DND-41 (cell line): ENCODE measurements around the gene RYR2.

Experiments used
- ATAC-seq: fragments of 200-7000 bp; cut with Tn5 transposase; 3 replicates; pipeline ENCODE4 v1.9.1; 2021; ENCODE audit warnings: low read depth; ENCODE audit not compliant: insufficient read depth
- DNase-seq: peaks from one replicate; pipeline ENCODE4 v3.0.0-alpha.2; 2020
- H2AFZ ChIP-seq: 2 replicates; pipeline ENCODE4 v1.6.0; 2012; ENCODE audit warnings: low read depth, low read length
- H3K27ac ChIP-seq: 2 replicates; pipeline ENCODE4 v1.5.1; 2012; ENCODE audit warnings: low read length, inconsistent platforms
- H3K27me3 ChIP-seq: fragments of 200-600 bp; sonication (generic); 2 replicates; pipeline ENCODE4 v1.6.0; 2012; ENCODE audit warnings: low read length, mild to moderate bottlenecking, inconsistent platforms; ENCODE audit not compliant: insufficient read depth, poor library complexity
- H3K36me3 ChIP-seq: 2 replicates; pipeline ENCODE4 v1.5.1; 2012; ENCODE audit warnings: low read length, inconsistent platforms; ENCODE audit not compliant: insufficient read depth
- H3K4me1 ChIP-seq: 2 replicates; pipeline ENCODE4 v1.5.1; 2012; ENCODE audit warnings: mild to moderate bottlenecking, low read length; ENCODE audit not compliant: insufficient read depth
- H3K4me2 ChIP-seq: 2 replicates; pipeline ENCODE4 v1.6.0; 2012; ENCODE audit warnings: mild to moderate bottlenecking, moderate library complexity, low read length, inconsistent platforms; ENCODE audit not compliant: insufficient read depth
- H3K4me3 ChIP-seq, 2 experiments: fragments of 200-600 bp in 1 of 2; shearing (Covaris generic) in 1 of 2; 2 replicates each; pipeline ENCODE4 v1.5.1; 2012 to 2016; ENCODE audit warnings: inconsistent platforms in 2 of 2, low read length in 2 of 2, mild to moderate bottlenecking in 2 of 2, low read depth in 1 of 2, moderate library complexity in 1 of 2
- H3K79me2 ChIP-seq: 2 replicates; pipeline ENCODE4 v1.6.0; 2012; ENCODE audit warnings: low read length, inconsistent platforms; ENCODE audit not compliant: insufficient read depth
- H3K9ac ChIP-seq: 2 replicates; pipeline ENCODE4 v1.6.0; 2012; ENCODE audit warnings: low read depth, mild to moderate bottlenecking, inconsistent platforms, low read length, moderate library complexity
- H3K9me3 ChIP-seq: 2 replicates; pipeline ENCODE4 v1.5.1; 2012; ENCODE audit warnings: low read length, moderate library complexity, mild to moderate bottlenecking, inconsistent platforms; ENCODE audit not compliant: insufficient read depth, severe bottlenecking
- H4K20me1 ChIP-seq: 2 replicates; pipeline ENCODE4 v1.6.0; 2012; ENCODE audit warnings: low read length; ENCODE audit not compliant: insufficient read depth
- EZH2 ChIP-seq: IDR thresholded peaks from 3 replicates; pipeline ENCODE4 v1.6.1; 2012; ENCODE audit warnings: borderline replicate concordance, low read depth, mild to moderate bottlenecking, moderate library complexity, low read length, inconsistent platforms; ENCODE audit not compliant: severe bottlenecking
- TF ChIP-seq, protein P1 (sequence below): IDR thresholded peaks from 2 replicates; pipeline ENCODE4 v1.5.1; 2012; ENCODE audit warnings: borderline replicate concordance, low read length, moderate library complexity, mild to moderate bottlenecking; ENCODE audit not compliant: poor library complexity, severe bottlenecking; ENCODE audit errors: extremely low read depth

RYR2 gene

DNA sequence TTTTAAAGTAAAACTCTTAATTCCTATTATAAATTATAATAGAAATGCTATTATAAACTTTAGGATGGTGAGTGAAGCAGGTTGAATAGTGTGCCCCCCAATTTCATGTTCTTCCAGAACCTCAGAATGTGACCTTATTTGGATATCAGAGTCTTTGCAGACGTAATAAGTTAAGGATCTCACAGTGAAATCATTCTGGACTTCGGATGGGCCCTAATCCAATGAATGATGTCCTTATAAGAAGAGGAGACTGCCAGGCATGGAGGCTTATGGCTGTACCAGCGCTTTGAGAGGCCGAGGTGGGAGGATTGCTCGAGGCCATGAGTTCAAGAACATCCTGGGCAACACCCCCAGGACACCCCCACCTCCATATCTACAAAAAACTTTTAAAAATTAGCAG lies 28.4 kb upstream of the RYR2 start:
- no peak for TF ChIP-seq EZH2
- TF ChIP-seq, protein P1, sequence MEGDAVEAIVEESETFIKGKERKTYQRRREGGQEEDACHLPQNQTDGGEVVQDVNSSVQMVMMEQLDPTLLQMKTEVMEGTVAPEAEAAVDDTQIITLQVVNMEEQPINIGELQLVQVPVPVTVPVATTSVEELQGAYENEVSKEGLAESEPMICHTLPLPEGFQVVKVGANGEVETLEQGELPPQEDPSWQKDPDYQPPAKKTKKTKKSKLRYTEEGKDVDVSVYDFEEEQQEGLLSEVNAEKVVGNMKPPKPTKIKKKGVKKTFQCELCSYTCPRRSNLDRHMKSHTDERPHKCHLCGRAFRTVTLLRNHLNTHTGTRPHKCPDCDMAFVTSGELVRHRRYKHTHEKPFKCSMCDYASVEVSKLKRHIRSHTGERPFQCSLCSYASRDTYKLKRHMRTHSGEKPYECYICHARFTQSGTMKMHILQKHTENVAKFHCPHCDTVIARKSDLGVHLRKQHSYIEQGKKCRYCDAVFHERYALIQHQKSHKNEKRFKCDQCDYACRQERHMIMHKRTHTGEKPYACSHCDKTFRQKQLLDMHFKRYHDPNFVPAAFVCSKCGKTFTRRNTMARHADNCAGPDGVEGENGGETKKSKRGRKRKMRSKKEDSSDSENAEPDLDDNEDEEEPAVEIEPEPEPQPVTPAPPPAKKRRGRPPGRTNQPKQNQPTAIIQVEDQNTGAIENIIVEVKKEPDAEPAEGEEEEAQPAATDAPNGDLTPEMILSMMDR: no peak
- H2AFZ ChIP-seq: no peak overlapping the region
- ATAC-seq (no peak), DNase-seq (no peak)
- H3K36me3 ChIP-seq: no peaks in the 10 kb centered on the region
- no peak overlapping the region for H3K4me3 ChIP-seq
- no peak overlapping the region for H3K27ac ChIP-seq
- no peaks in the 10 kb centered on the region for H3K4me1 ChIP-seq
- H3K79me2 ChIP-seq: no peaks in the 10 kb centered on the region
- H3K27me3 ChIP-seq: no peaks in the 10 kb centered on the region
- H4K20me1 ChIP-seq: no peaks in the 10 kb centered on the region
- no peak overlapping the region for H3K9ac ChIP-seq
- H3K9me3 ChIP-seq: no peaks in the 10 kb centered on the region
- H3K4me2 ChIP-seq: no peak overlapping the region

DNA sequence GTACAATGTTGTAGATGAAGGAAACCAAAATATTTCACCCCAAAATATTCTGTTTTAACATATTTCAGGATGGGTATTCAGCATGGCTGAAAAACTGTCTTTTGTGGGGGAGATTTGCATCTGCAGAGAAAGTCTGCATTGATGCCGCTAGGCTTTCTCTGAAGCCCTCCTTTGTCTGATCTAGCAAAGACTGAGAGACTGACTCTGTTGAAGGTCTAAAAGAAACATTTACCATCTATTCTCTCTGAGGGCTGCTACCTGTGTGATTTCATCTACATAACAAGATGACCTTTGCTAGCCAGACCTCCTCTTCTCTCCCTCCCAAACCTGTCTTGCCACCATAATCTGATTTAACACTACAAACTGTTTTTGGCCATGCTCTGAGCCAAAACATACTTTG lies 25.4 kb upstream of the RYR2 start:
- H2AFZ ChIP-seq: no peak overlapping the region
- H3K36me3 ChIP-seq: no peaks in the 10 kb centered on the region
- TF ChIP-seq, protein P1: no peak
- no peak for TF ChIP-seq EZH2
- no peak for ATAC-seq
- no peaks in the 10 kb centered on the region for H3K9me3 ChIP-seq
- H4K20me1 ChIP-seq: no peaks in the 10 kb centered on the region
- H3K4me3 ChIP-seq: no peak overlapping the region
- no peaks in the 10 kb centered on the region for H3K79me2 ChIP-seq
- H3K4me2 ChIP-seq: no peak overlapping the region
- no peaks in the 10 kb centered on the region for H3K27me3 ChIP-seq
- no peak for DNase-seq
- no peaks in the 10 kb centered on the region for H3K4me1 ChIP-seq
- H3K27ac ChIP-seq: no peak overlapping the region
- H3K9ac ChIP-seq: no peak overlapping the region

DNA sequence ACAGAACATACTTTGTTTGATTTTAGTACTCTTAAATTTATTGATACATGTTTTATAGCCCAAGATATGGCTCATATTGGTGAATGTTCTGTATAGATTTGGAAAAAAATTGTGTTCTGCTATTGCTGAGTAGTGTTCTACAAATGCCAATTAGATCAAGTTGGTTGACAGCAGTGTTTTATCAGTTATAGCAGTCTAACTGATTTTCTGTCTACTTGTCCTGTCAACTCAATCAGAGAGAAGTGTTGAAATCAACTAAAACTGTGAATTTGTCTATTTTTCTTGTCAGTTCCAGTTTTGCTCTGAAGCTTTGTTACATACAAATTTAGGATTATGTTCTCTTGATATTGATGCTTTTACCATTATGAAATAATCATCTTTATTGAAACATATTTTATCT lies 23.1 kb upstream of the RYR2 start:
- ATAC-seq (no peak), DNase-seq (no peak)
- Histone ChIP-seq H3K27me3 (no peaks in the 10 kb centered on the region), H2AFZ (no peak overlapping the region), H3K27ac (no peak overlapping the region), H3K4me2 (no peak overlapping the region), H3K4me3 (no peak overlapping the region), H3K9me3 (no peaks in the 10 kb centered on the region), H3K9ac (no peak overlapping the region), H4K20me1 (no peaks in the 10 kb centered on the region), H3K4me1 (no peaks in the 10 kb centered on the region), H3K79me2 (no peaks in the 10 kb centered on the region), H3K36me3 (no peaks in the 10 kb centered on the region)
- TF ChIP-seq EZH2: no peak
- TF ChIP-seq, protein P1: no peak
